HL-60 (cell line): ENCODE results near the gene KLK1.

Experiments used
- DNase-seq, 2 experiments: peaks; one replicate each; pipeline ENCODE4 v3.0.0-alpha.2; 2010 to 2020; ENCODE audit warnings: low read depth in 1 of 2, low spot score in 1 of 2
- H3K27ac ChIP-seq: fragments of 250-450 bp; sonication (Bioruptor Pico); replicated peaks from 2 replicates; pipeline ENCODE4 v1.5.1; 2020; ENCODE audit warnings: mild to moderate bottlenecking, moderate library complexity
- H3K27me3 ChIP-seq: fragments of 250-450 bp; sonication (Bioruptor Pico); 2 replicates; pipeline ENCODE4 v1.5.1; 2021; ENCODE audit warnings: mild to moderate bottlenecking, moderate library complexity; ENCODE audit not compliant: insufficient read depth, poor library complexity, severe bottlenecking
- H3K4me3 ChIP-seq: replicated peaks from 2 replicates; pipeline ENCODE4 v1.5.1; 2011; ENCODE audit warnings: mild to moderate bottlenecking, control low read depth, low read length; ENCODE audit not compliant: insufficient read depth
- GABPA ChIP-seq: IDR thresholded peaks from 2 replicates; pipeline ENCODE4 v1.6.1; 2012; ENCODE audit warnings: low read depth
- POLR2AphosphoS5 ChIP-seq: IDR thresholded peaks from 2 replicates; pipeline ENCODE4 v1.6.1; 2012; ENCODE audit warnings: low read depth
- SPI1 ChIP-seq: IDR thresholded peaks from 2 replicates; pipeline ENCODE4 v1.6.1; 2012; ENCODE audit warnings: low read depth, mild to moderate bottlenecking, borderline replicate concordance
- TF ChIP-seq, protein P1 (sequence below): IDR thresholded peaks from 2 replicates; pipeline ENCODE4 v1.6.1; 2012; ENCODE audit warnings: low read depth; ENCODE audit not compliant: insufficient replicate concordance
- TF ChIP-seq, protein P2 (sequence below): IDR thresholded peaks from one replicate; pipeline ENCODE4 v1.5.1; 2011; ENCODE audit warnings: low read length, control low read depth, inconsistent platforms; ENCODE audit not compliant: insufficient read depth

The KLK1 gene

DNA sequence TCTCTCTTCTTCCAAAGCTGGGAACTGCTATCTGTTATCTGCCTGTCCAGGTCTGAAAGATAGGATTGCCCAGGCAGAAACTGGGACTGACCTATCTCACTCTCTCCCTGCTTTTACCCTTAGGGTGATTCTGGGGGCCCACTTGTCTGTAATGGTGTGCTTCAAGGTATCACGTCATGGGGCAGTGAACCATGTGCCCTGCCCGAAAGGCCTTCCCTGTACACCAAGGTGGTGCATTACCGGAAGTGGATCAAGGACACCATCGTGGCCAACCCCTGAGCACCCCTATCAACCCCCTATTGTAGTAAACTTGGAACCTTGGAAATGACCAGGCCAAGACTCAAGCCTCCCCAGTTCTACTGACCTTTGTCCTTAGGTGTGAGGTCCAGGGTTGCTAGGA is 36.3 kb upstream of the KLK1 start:
- TF ChIP-seq, protein P1, sequence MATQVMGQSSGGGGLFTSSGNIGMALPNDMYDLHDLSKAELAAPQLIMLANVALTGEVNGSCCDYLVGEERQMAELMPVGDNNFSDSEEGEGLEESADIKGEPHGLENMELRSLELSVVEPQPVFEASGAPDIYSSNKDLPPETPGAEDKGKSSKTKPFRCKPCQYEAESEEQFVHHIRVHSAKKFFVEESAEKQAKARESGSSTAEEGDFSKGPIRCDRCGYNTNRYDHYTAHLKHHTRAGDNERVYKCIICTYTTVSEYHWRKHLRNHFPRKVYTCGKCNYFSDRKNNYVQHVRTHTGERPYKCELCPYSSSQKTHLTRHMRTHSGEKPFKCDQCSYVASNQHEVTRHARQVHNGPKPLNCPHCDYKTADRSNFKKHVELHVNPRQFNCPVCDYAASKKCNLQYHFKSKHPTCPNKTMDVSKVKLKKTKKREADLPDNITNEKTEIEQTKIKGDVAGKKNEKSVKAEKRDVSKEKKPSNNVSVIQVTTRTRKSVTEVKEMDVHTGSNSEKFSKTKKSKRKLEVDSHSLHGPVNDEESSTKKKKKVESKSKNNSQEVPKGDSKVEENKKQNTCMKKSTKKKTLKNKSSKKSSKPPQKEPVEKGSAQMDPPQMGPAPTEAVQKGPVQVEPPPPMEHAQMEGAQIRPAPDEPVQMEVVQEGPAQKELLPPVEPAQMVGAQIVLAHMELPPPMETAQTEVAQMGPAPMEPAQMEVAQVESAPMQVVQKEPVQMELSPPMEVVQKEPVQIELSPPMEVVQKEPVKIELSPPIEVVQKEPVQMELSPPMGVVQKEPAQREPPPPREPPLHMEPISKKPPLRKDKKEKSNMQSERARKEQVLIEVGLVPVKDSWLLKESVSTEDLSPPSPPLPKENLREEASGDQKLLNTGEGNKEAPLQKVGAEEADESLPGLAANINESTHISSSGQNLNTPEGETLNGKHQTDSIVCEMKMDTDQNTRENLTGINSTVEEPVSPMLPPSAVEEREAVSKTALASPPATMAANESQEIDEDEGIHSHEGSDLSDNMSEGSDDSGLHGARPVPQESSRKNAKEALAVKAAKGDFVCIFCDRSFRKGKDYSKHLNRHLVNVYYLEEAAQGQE, result no peak
- TF ChIP-seq GABPA (no peak), SPI1 (no peak), POLR2AphosphoS5 (no peak)
- TF ChIP-seq, protein P2, sequence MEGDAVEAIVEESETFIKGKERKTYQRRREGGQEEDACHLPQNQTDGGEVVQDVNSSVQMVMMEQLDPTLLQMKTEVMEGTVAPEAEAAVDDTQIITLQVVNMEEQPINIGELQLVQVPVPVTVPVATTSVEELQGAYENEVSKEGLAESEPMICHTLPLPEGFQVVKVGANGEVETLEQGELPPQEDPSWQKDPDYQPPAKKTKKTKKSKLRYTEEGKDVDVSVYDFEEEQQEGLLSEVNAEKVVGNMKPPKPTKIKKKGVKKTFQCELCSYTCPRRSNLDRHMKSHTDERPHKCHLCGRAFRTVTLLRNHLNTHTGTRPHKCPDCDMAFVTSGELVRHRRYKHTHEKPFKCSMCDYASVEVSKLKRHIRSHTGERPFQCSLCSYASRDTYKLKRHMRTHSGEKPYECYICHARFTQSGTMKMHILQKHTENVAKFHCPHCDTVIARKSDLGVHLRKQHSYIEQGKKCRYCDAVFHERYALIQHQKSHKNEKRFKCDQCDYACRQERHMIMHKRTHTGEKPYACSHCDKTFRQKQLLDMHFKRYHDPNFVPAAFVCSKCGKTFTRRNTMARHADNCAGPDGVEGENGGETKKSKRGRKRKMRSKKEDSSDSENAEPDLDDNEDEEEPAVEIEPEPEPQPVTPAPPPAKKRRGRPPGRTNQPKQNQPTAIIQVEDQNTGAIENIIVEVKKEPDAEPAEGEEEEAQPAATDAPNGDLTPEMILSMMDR, result no peak
- DNase-seq, result no peak
- no peak overlapping the region for H3K4me3 ChIP-seq
- H3K27ac ChIP-seq, result no peak overlapping the region
- peaks cover 2% of the 10 kb centered on the region for H3K27me3 ChIP-seq

DNA sequence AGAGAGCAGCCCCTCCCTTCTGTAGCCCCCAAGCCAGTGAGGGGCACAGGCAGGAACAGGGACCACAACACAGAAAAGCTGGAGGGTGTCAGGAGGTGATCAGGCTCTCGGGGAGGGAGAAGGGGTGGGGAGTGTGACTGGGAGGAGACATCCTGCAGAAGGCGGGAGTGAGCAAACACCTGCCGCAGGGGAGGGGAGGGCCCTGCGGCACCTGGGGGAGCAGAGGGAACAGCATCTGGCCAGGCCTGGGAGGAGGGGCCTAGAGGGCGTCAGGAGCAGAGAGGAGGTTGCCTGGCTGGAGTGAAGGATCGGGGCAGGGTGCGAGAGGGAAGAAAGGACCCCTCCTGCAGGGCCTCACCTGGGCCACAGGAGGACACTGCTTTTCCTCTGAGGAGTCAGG is 35.3 kb upstream of the KLK1 start:
- H3K4me3 ChIP-seq, result no peak overlapping the region
- TF ChIP-seq GABPA (no peak), POLR2AphosphoS5 (no peak), SPI1 (no peak)
- TF ChIP-seq, protein P1, result no peak
- TF ChIP-seq, protein P2, result no peak
- no peak for DNase-seq
- H3K27me3 ChIP-seq, result peaks cover 2% of the 10 kb centered on the region
- no peak overlapping the region for H3K27ac ChIP-seq

DNA sequence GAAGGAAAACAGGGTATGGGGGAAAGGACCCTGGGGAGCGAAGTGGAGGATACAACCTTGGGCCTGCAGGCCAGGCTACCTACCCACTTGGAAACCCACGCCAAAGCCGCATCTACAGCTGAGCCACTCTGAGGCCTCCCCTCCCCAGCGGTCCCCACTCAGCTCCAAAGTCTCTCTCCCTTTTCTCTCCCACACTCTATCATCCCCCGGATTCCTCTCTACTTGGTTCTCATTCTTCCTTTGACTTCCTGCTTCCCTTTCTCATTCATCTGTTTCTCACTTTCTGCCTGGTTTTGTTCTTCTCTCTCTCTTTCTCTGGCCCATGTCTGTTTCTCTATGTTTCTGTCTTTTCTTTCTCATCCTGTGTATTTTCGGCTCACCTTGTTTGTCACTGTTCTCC is 33.8 kb upstream of the KLK1 start:
- H3K27me3 ChIP-seq, result peaks cover 2% of the 10 kb centered on the region
- H3K4me3 ChIP-seq, result no peak overlapping the region
- no peak overlapping the region for H3K27ac ChIP-seq
- TF ChIP-seq SPI1 (no peak), GABPA (no peak), POLR2AphosphoS5 (no peak)
- TF ChIP-seq, protein P2, result no peak
- TF ChIP-seq, protein P1, result no peak
- no peak for DNase-seq
